NCI-H1048 (cell line): Measurements from ENCODE around the gene POFUT1.
"Not testable (repeated sequence)": the region's sequence is repeated elsewhere in the genome, so short reads cannot be mapped to it uniquely, and the experiment has no call there.

Experiments
- DNase-seq: peaks from one replicate; lab custom pipeline; 2025; lab: John Stamatoyannopoulos, UW

Gene POFUT1

DNA sequence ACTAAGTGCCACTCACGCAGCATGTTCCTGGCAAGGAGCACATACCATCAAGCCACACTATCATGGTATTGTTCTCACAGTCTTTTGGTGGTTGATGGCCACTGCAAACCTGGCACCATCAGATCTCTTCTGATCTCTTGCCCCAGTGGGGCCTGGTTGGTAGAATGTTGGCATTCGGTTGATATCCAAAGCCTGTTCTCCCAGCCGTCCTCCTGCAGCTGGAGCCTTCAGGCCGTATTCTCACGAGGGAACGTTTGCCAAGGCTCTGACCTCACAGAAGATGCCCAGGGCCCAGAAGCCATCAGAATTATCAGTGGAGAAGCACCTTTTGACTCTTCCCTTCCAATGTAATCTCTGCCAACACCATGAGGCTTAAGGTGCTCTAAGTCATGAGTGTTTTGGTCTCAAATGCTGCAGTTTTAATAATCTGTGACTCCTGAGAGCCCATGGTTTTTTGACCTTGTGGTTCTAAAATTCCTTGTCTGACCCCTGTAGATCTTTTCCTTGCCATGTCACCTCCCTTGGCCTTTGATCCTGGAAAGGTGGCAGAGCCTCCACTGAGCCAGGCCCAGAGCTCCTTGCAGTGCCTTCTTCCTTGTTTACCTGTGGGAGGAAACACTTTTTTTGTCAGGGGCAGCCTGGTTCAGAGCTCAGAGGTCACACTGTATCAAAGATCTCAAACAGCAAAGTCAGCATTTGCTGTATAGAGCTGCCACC is 27.8 kb downstream of the POFUT1 start:
- no peak for DNase-seq

DNA sequence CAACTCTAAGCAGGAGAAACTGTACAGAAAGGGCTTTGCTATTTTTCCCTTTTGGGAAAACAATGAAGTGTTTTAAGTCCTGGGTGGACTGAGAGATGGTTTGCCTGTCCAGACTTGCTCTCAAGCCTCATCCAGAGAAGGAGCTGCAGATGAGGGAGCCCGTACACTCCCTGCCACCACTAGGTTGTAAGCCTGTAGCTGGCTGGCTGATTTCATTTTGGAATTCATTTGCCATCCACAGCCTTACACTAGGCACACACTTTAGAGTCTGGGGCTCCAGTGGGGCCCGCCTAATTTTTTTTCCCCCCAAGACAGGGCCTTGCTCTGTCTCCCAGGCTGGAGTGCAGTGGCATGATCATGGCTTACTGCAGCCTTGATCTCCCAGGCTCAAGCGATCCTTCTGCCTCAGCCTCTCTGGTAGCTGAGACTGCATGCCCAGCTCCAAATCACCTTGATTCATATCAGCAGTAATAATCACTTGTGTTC is 28.4 kb downstream of the POFUT1 start:
- DNase-seq, result no peak

GRCh38 chr20:32236819-32237218 is 29.1 kb downstream of the POFUT1 start:
- no peak for DNase-seq

- DNase-seq, result no peak
Measured at GRCh38 chr20:32237419-32237818, 29.7 kb downstream of the POFUT1 start.

DNA sequence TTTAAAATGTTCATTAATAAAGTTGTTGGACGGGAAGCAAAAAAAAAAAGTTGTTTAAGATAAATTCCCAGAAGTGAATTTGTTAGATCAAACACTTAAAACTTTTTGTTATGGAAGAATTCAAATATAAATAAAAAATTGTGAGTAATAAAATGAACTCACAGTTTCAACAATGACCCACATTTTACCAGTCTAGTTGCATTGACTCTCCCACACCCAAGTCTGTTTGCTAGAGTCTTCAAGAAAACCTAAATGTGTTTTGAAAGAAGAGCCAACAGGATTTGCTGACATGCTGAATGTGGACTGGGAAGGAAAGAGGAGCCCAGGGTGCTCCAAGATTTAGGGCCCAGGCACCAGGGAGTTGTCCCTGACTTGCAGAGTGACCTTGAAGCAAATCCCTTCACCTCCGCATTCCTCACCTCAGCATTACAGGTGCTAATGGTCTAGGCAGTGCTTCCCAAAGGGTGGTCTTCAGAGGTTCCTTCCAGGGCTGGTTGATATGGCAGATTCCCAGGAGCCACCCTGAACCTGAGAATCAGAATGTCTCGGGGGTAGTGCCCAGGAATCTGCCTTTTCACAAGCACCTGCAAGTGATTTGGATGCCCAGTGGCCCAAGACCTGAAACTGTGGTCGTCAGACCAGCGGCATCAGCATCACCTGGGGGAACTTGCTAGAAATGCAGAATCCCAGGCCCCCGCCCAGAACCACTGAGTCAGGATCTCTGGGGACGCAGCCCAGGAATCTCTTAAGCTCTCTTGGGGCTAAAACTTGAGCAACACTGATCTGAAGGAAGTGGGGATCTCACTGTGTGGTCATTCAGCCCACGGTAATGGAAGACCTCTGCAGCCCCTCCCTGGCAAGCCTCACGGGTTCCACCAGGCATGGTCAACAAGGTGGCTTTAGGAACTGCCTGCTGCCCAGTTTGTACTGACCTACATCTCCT is 31.1 kb downstream of the POFUT1 start:
- no peak for DNase-seq

GRCh38 chr20:32240205-32240604 is 32.5 kb downstream of the POFUT1 start:
- DNase-seq, result no peak

DNA sequence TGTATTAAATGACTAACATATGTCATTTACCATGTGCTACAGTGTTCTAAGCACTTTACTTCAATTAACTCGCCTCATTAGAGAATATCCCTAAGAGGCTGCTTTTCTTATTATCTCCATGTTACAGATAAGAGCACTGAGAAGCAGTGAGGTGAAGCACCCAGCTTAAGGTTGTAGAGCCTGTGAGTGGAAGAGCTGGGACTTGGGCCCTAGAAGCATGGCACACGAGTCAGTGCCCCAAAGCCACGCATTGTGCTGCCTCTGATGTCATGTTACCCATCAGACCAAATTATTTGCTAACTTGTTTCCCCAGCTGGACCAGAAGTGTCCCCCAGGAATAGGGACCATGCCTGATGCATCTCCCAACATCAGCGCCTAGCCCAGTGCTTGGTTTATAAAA is 34.1 kb downstream of the POFUT1 start:
- DNase-seq, result no peak

GRCh38 chr20:32244150-32244823 is 36.6 kb downstream of the POFUT1 start:
- no peak for DNase-seq

- DNase-seq, result no peak
Measured at GRCh38 chr20:32244959-32245358, 37.3 kb downstream of the POFUT1 start.

DNA sequence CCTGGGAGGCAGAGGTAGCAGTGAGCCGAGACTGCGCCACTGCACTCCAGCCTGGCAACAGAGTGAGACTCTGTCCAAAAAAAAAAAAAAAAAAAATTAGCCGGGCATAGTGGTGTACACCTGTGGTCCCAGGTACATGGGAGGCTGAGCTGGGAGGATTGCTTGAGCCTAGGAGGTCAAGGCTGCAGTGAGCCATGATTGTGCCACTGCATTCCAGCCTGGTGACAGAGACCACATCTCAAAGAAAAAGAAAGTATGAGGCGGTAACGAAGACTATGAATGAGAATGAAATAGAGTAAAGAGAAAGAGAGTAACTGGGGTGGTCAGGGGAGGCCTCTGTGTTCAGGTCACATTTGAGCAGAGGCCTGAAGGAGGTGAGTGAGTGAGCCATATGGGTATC is 38.5 kb downstream of the POFUT1 start:
- DNase-seq, result not testable (repeated sequence)

DNA sequence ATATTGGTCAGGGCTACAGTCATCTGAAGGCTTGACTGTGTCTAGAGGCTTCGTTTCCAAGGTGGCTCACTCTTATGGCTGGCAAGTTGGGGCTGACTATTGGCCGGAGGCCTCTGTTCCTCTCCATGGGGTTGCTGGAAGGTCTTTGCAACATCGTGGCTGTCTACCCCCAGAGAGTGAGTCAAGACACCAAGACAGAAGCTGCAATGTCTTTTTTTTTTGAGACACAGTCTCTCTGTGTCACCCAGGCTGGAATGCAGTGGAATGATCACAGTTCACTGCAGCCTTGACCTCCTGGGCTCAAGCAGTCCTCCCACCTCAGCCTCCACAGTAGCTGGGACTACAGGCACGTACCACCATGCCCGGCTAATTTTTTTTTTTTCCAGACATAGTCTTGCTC is 40.4 kb downstream of the POFUT1 start:
- DNase-seq, result no peak

DNA sequence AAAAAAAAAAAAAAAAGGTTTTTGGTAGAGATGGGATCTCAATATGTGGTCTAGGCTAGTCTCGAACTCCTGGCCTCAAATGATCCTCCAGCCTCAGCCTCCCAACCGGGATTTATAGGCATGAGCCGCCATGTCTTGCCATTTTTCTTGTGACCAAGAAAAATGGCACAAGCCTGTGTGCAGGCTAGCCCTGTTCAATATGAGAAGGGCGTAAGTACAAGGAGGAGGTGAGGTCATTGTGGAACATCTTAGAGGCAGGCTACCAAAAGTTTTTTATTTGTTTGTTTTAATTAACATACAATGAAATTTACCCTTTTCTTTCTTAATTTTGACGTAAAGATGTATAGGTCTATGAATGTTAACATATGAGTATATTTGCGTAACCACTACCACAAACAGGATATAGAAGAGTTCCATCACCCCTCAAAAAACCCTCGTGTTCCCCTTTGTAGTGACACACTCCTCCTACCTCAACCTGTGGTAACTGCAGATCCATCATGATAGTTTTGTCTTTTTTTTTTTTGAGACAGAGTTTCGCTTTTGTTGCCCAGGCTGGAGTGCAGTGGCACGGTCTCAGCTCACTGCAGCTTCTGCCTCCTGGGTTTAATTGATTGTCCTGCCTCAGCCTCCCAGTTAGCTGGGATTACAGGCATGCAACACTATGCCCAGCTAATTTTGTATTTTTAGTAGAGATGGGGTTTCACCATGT is 41.5 kb downstream of the POFUT1 start:
- no peak for DNase-seq

DNA sequence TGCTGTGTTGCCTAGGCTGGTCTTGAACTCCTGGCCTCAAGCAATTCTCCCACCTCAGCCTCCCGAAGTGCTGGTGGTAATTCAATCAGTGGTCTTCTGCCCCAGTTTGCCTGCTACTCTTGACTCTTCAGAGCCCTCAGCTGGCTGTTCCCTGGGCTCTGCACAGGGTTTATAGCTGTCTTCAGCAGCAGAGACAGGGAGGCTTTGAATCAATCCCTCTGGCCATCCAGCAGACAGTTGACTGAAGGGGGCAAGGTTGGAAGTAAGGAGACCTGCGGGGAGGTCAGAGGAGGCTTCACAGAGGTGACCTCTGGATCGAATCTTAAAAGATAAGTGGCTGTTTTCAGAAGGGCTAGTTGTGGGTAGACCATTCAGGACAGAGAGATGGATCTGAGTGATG is 43.8 kb downstream of the POFUT1 start:
- DNase-seq, result no peak

- no peak for DNase-seq
Measured at GRCh38 chr20:32252189-32252588, 44.5 kb downstream of the POFUT1 start.

DNA sequence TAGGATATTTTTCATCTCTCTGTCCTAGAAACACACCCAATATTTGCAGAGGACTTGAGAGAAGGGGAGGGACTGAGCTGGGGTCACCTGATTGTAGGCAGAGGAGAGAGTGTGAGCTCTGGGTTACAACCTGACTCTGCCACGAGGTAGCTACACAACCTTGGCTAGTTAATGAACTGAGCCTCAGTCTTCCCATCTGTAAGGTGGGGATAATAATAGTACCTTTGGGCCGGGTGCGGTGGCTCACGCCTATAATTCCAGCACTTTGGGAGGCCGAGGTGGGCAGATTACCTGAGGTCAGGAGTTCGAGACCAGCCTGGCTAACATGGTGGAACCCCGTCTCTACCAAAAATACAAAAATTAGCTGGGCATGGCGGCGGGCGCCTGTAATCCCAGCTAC is 53.3 kb downstream of the POFUT1 start:
- DNase-seq, result not testable (repeated sequence)

DNA sequence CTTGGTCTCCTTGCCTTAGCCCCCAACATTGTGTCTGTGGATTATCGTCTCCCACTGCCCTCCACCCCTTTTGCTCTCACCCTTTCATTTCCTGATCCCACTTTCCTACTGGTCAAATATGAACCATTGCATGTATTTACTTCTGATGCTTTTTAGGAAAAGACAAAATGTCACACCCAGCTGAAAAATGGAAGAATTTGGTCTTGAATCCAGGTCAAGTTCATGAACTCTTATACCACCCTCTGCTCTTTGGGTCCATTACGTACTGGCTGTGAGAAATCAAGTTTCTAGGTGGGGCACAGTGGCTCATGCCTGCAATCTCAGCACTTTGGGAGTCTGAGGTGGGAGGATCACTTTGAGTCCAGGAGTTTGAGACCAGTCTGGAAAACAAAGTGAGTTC is 54.0 kb downstream of the POFUT1 start:
- DNase-seq, result no peak

DNA sequence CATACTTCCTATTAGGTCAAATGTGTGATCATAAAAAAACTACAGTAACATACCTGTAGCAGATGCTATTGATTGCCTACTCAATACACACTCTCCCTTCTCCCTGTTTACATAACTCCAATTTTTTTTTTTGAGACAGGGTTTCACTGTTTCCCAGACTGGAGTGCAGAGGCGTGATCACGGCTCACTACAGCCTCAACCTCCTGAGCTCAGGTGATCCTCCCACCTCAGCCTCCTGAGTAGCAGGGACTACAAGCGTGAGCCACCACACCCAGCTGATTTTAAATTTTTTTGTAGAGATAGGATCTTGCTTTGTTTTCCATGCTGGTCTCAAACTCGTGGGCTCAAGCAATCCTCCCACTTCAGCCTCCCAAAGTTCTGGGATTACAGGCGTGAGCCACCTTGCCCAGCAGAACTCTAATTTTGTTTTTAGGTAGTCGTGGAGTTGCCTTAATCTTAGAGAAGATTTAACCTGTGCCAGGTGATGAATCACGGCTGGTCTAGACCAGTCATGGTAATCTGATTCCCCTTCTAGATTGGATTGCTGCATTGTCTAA is 55.8 kb downstream of the POFUT1 start:
- no peak for DNase-seq

GRCh38 chr20:32271620-32272019 is 63.9 kb downstream of the POFUT1 start:
- DNase-seq, result no peak

DNA sequence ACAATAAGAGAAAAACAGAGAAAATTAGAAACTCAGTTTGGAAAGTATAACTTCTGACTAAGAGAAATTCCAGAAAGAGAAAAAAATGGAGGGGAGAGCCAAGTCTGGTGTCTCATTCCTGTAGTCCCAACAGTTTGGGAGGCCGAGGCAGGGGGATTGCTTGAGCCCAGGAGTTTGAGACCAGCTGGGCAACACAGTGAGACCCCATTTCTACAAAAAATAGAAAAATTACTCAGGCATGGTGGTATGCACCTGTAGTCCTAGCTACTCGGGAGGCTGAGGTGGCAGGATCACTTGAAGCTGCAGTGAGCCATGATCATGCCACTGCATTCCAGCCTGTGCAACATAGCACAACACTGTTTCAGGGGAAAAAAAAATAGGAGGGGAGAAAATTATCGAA is 66.7 kb downstream of the POFUT1 start:
- no peak for DNase-seq

DNA sequence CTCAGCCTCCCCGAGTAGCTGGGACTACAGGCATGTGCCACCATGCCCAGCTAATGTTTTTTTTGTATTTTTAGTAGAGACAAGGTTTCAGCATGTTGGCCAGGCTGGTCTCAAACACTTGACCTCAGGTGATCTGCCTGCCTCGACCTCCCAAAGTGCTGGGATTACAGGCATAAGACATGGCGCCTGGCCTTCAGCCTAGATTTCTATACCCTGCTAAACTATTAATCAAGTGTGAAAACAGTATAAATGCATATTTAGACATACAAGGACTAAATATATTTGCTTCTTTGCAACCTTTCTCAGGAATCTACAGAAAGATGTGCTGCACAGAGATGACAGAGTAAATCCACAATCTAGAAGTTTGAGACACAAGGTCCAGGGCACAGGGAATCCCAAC is 67.5 kb downstream of the POFUT1 start:
- not testable (repeated sequence) for DNase-seq

GRCh38 chr20:32277361-32278198 is 69.9 kb downstream of the POFUT1 start, which contains the start of gene KIF3B:
Gene KIF3B, plus strand, starts transcription at chr20:32277651. Its CDS starts 32,127 bp downstream, at chr20:32309778.
- DNase-seq, result peak; percentile 69
